DOHH2 (cell line): ENCODE data around the gene MTCL1.

ENCODE experiments used
- EZH2phosphoT487 ChIP-seq: fragments of 200-600 bp; sonication (generic); IDR thresholded peaks from 2 replicates; pipeline ENCODE4 v1.6.1; 2017; ENCODE audit warnings: borderline replicate concordance, mild to moderate bottlenecking, antibody characterized with exemption, low read length, moderate library complexity, mixed read lengths
- TF ChIP-seq, protein P1 (sequence below): fragments of 200-600 bp; sonication (generic); IDR thresholded peaks from one replicate; pipeline ENCODE4 v1.5.1; 2014; ENCODE audit warnings: antibody characterized with exemption, mild to moderate bottlenecking, low read depth, low read length; ENCODE audit not compliant: poor library complexity, severe bottlenecking

DNA sequence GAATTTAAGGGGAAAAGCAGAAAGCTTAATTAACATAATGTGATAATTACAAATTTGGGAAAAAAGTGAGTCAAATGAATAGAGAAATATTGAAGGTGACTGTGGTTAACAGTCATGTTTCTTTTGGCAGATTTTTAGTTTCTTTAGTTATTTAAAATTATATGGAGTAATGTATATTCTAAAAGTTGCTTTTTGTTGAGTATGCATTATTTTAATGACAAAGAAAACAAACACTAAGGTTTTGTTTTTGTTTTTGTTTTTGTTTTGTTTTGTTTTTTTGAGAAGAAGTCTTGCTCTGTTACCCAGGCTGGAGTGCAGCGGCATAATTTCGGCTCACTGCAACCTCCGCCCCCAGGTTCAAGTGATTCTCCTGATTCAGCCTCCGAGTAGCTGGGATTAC lies 30.3 kb upstream of the MTCL1 start:
- TF ChIP-seq, protein P1, sequence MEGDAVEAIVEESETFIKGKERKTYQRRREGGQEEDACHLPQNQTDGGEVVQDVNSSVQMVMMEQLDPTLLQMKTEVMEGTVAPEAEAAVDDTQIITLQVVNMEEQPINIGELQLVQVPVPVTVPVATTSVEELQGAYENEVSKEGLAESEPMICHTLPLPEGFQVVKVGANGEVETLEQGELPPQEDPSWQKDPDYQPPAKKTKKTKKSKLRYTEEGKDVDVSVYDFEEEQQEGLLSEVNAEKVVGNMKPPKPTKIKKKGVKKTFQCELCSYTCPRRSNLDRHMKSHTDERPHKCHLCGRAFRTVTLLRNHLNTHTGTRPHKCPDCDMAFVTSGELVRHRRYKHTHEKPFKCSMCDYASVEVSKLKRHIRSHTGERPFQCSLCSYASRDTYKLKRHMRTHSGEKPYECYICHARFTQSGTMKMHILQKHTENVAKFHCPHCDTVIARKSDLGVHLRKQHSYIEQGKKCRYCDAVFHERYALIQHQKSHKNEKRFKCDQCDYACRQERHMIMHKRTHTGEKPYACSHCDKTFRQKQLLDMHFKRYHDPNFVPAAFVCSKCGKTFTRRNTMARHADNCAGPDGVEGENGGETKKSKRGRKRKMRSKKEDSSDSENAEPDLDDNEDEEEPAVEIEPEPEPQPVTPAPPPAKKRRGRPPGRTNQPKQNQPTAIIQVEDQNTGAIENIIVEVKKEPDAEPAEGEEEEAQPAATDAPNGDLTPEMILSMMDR: no peak
- no peak for TF ChIP-seq EZH2phosphoT487
